Breast epithelium (tissue), 3 donors: ENCODE measurements around the gene SPATA21.

Experiments
- POLR2A ChIP-seq: fragments of 450-650 bp; IDR thresholded peaks from one replicate; pipeline ENCODE4 v1.6.1; 2016; ENCODE audit warnings: antibody characterized with exemption, mild to moderate bottlenecking, moderate library complexity
- POLR2AphosphoS5 ChIP-seq, 3 donors: sonication (generic); formaldehyde crosslinking; IDR thresholded peaks; one replicate each; pipeline ENCODE4 v1.6.1; 2017; ENCODE audit warnings: antibody characterized with exemption in 3 of 3
- TF ChIP-seq, protein P1 (sequence below), 3 donors: fragments of 450-650 bp; IDR thresholded peaks; one replicate each; pipeline ENCODE4 v1.5.1; 2016 to 2017; ENCODE audit warnings: antibody characterized with exemption in 3 of 3, mild to moderate bottlenecking in 3 of 3, moderate library complexity in 3 of 3

DNA sequence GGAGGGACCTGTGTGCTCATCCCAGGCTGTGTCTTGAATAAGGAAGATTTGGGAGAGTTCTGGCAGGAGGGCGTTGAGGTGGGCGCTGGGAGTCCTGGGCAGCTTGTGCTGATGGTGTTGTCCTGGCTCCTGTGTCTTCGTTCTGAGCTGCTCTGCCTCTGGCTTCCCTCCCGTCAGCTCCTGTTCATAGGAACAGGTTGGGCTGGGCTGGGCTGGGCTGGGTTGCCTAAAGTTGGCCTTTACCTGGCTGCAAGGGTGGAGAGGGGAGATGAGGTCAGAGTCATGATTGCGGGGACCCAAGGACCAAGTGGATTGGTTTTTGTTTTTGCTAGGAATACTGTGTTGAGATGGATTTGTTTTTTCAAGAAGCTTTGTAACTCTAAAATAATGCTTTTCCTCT, 12.4 kb upstream of the SPATA21 start:
- TF ChIP-seq, protein P1, sequence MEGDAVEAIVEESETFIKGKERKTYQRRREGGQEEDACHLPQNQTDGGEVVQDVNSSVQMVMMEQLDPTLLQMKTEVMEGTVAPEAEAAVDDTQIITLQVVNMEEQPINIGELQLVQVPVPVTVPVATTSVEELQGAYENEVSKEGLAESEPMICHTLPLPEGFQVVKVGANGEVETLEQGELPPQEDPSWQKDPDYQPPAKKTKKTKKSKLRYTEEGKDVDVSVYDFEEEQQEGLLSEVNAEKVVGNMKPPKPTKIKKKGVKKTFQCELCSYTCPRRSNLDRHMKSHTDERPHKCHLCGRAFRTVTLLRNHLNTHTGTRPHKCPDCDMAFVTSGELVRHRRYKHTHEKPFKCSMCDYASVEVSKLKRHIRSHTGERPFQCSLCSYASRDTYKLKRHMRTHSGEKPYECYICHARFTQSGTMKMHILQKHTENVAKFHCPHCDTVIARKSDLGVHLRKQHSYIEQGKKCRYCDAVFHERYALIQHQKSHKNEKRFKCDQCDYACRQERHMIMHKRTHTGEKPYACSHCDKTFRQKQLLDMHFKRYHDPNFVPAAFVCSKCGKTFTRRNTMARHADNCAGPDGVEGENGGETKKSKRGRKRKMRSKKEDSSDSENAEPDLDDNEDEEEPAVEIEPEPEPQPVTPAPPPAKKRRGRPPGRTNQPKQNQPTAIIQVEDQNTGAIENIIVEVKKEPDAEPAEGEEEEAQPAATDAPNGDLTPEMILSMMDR (IDR thresholded peaks at IDR 0.05), result no peak
- TF ChIP-seq POLR2AphosphoS5 (IDR thresholded peaks at IDR 0.05), result no peak
- TF ChIP-seq POLR2A, result no peak
